Hepatocyte (in vitro differentiated cells): ENCODE data around the gene MTPN.

Experiments used
- EZH2 ChIP-seq: fragments of 200-600 bp; sonication (generic); IDR thresholded peaks from 2 replicates; pipeline ENCODE4 v1.6.1; 2016; ENCODE audit warnings: antibody characterized with exemption, mild to moderate bottlenecking, borderline replicate concordance
- TF ChIP-seq, protein P1 (sequence below): fragments of 200-600 bp; sonication (generic); IDR thresholded peaks from 2 replicates; pipeline ENCODE4 v1.5.1; 2016; ENCODE audit warnings: antibody characterized with exemption, mild to moderate bottlenecking; ENCODE audit not compliant: poor library complexity

DNA sequence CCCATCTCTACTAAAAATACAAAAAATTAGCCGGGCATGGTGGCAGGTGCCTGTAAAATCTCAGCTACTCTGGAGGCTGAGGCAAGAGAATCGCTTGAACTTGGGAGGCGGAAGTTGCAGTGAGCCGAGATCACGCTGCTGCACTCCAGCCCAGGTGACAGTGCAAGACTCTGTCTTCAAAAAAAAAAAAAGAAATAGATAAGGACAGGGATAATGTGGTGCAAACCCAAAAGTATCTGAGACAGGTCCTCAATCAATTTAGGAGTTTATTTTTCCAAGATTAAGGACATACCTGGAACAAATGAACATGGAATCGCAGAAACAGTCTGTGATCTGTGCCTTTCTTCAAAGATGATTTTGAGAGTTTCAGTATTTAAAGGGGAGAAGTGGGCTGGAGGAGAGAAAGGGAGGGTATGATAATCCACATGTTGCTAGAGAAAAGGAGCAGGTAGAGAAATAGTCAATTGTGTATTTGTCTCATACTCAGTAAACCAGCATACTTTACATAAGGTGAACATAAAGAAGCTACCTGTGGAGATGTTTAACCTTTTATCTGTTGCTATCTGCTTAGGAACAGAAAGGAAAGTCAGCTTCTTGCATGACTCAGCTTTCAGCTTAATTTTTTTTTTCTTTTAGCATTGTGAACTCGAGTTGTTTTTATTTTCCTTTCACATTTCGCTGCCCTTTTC lies 4.9 kb upstream of the MTPN start:
- TF ChIP-seq, protein P1, sequence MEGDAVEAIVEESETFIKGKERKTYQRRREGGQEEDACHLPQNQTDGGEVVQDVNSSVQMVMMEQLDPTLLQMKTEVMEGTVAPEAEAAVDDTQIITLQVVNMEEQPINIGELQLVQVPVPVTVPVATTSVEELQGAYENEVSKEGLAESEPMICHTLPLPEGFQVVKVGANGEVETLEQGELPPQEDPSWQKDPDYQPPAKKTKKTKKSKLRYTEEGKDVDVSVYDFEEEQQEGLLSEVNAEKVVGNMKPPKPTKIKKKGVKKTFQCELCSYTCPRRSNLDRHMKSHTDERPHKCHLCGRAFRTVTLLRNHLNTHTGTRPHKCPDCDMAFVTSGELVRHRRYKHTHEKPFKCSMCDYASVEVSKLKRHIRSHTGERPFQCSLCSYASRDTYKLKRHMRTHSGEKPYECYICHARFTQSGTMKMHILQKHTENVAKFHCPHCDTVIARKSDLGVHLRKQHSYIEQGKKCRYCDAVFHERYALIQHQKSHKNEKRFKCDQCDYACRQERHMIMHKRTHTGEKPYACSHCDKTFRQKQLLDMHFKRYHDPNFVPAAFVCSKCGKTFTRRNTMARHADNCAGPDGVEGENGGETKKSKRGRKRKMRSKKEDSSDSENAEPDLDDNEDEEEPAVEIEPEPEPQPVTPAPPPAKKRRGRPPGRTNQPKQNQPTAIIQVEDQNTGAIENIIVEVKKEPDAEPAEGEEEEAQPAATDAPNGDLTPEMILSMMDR = no peak
- no peak for TF ChIP-seq EZH2
